Stimulated activated CD8-positive, alpha-beta memory T cell treated with anti-CD3 and anti-CD28 coated beads, Interleukin-15, amount 100 ng/mL, for 24 hours (primary cell): ENCODE results near the gene TRPM3.

Source experiments
- DNase-seq: peaks from one replicate; pipeline ENCODE4 v3.0.0-alpha.2; 2020; ENCODE audit warnings: low read depth

Gene TRPM3

DNA sequence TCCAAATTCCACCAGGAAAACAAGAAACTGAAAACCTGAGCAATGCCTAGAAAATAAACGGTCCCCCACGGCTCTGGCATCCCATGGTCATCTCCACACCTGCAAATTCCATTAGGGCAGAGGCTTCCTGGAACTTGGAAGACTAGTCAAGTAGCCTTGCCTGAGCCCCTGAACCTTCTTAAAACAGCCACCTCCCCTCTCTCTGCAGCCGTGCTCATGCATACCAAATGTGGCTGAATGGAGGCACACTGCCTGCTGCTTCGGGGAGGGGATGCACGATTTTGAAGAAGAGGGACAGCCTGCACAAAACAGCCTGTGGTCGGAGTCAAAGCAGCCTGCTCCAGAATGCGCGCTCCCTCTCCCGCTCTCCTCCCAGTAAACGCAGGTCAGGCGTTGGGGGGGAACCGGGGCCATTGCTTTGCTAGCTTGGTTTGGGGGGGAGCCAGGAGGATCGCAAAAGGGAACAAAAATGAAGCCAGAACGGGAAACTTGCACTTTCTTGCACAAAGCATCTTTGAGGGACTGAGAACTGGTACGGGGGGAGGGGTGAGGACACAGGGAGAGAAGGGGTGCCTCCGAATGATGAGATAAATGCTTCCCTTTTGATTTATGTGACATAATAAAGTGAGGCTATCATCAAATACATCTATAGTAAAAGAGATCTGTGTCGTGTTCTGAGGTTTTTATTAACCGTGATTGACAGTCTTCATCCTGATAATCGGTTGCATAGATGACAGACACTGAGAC is at the start of gene TRPM3:
Gene TRPM3, minus strand, starts transcription at position 347 of the 747 bp plus-strand sequence. Its CDS starts 267 bp downstream, at position 80.
- DNase-seq, result no peak

DNA sequence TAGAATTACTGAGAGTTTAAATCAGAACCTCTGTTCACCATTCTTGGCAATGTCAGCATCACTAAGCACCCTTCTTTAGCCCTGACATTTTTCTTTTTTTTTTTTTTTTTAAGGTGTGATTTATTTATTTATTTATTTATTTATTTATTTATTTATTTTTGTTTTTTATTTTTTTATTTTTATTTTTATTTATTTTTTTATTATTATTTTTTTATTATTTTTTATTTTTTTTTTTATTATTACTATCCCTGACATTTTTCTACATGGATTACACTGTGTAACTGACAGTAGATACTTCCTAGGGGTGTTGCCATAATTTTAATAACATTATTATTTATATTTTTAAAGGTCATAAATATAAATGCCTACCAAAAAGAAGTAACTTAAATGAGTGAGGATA is 47.0 kb upstream of the TRPM3 start:
- DNase-seq, result no peak

DNA sequence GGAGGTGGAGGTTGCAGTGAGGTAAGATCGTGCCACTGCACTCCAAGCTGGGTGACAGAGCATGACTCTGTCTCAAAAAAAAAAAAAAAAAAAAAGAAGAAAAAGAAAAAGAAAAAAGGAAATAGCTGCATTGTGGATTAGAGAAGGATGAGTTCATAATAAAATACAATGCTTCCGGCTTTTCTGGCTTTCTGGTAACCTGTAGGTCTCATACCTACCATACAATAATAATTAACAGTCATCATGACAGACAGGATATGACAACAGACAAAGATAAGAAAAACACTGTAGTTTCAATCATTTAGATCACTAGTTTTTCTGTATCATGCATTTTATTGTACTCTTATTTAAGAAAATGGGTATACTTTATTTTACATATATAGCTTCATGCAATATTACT is 40.7 kb upstream of the TRPM3 start:
- DNase-seq, result no peak

DNA sequence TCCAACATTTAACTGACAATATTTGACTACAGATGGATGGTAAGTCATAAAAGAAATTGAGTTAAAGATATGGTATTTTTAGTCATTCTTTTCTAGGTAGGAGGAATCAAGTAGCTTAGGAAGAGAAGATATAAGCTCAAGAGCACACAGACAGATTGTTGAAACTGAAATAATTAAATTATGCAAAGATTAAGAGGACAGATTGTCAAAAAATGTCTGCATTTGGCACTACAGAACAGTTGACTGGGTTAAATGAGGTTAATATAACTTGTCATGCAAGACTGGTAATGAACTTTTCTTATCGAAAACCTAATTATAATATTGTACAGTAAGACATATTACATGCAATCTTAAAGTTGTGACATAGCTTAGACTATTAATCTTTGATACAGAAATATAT is 36.3 kb upstream of the TRPM3 start:
- no peak for DNase-seq

DNA sequence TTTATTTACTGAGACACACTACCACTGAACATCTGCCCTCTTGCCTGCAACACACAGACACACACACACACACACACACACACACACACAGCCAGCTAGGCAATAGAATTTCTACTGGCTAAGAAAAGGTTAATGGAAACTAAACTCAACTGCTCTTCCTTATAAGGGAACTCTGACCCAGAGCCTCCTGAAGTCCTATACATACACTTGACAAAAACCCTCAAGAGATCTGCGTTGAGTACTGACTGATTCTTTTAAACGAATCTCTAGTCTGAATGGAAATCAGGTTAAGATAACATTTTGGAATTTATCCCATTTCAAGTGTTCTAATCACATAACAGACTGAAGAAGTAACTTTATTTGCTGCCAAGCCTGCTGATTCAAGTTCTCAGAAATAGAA is 25.9 kb upstream of the TRPM3 start:
- DNase-seq, result no peak

DNA sequence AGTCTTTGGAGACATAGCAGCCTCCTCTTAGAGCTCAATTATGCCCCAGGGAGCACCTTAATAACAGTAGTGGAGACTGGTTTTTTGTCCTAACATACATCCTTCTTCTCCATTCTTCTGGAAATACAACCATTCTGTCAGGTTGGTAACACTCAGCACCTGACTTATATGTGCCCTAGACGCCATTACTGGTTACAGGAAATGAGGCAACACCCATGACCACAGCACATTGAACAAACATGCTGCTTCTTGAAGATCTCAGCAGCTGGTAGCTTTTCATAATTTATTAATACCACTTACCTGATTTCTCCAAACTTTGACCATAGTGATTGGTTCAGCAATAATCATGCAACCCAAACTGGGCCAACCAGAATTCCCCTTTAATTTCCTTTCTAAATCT is 25.1 kb upstream of the TRPM3 start:
- DNase-seq, result no peak

DNA sequence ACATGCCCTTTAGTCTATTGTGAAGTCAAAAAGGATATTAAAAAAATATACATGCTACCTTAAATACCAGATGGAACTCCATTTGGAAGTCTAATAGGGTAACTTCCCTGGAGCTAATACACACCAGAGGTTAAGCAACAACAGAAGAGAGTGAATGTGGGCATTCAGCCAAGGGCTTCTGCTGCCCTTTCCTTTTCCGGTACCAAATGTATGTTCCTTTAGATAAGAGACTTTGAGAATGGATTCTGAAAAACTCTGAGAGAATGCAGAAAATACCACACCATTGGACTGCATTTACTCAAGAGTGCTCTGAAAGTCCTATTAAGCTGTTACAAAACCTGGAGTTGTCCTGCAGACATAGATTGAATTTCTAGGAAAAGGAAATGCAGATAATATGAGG is 23.8 kb upstream of the TRPM3 start:
- DNase-seq, result no peak

DNA sequence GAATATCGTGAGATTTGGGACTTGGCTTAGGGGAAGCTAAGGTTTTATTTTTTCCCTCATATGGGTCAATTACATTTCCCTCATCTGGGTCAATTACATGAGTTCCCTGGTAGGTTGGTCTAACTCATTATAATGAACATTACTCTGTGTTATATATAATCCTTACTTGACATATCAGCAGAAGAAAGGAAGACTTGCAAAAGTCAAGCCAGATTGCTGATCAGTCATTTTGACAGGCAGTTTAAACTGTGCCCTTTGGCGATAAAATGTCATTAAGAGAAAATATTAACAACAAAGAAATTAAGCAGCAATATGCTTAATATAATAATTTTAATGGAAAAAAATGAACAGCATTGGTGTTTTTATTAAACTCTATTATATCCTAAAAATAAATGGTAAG is 23.1 kb upstream of the TRPM3 start:
- DNase-seq, result no peak

DNA sequence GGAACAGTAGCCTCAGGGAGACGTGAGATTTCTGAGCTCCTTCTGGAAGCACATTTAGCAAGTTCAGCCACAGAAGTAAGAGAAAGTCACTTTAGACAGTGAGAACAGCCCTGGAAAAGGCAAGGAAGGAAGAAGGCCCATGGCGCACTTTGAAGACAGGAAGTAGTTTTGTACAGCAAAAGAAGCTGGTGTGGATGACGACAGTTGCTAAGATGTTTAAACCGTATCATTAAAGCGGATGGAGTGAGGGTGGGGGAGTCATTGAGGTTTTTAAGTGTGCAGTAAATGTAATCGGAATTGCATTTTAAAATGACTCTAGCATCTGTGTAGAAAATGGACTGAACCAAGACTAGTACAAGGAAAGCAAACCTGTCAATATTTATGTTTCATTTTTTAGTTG is 15.3 kb upstream of the TRPM3 start:
- no peak for DNase-seq

DNA sequence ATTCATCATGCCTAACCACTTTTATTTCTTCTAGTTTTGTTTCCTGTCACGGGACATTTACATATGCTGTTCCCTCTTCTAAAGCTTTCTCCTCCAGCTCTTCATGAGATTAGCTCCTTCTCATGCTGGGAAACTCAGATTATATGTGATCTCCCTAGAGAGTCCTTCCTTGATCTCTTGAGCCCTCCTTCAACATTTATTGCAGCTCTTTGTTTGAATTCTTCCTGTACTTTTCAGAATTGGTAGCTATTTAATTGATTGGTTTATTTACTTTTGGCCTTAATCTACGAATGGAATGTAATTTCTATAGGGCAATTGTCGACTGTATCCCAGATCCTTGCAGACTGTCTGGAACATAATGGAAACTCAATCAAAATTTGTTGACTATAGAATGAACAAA is 9.7 kb upstream of the TRPM3 start:
- DNase-seq, result no peak

DNA sequence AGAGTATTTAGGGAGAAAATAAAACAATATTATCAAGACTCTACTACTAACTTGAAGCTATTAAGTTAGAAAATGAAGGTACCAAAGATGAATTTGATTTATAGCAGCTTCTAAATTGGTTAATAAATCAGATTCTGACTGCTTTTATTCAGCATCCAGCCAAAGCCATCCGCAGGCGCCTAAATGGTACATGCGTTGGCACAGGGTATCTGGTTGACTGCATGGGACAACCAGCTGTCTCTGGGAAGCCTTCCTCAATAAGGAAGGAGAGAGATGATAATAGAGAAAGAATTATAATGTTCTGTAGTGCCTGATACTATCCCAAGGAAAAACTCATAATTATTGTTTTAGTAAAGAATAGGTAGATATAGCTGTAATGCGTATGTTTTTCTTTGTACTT is 9.1 kb upstream of the TRPM3 start:
- DNase-seq, result no peak

DNA sequence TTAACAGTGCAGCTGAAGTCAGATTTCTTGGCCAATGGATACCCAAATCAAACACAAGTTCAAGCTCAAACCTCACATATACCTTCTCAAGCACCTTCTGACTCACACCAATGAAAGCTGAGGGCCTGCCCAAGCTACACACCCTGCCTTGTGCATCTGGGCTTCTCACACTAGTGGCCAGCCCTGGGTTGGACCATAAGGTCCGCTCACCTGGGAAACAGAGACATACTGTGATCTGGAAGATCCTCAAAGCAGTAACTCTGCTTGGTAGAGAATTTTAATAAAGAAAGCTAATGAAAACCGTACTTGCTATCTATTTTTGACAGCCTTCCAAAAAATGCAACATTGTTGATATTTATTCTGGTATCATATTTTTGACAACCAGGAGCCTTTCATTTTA is 7.4 kb upstream of the TRPM3 start:
- DNase-seq, result no peak

DNA sequence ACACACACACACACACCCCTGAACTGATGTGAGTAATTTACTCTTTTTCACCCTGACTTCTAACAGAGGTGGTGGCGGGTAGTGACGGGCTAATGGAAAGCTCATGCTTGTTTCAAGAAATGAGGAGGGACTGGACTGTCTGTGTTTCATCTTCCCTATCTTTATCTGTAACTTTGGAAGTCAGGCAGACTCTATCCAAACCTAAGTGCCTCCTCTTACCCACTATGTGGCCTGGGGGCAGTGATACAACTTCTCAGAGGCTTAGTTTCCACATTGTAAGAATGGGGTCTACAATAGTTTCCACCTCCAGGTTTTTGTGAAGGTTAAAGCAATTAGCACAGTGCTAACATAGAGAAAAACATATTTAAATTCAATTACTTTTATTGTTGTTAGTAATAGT is 5.9 kb upstream of the TRPM3 start:
- DNase-seq, result no peak

DNA sequence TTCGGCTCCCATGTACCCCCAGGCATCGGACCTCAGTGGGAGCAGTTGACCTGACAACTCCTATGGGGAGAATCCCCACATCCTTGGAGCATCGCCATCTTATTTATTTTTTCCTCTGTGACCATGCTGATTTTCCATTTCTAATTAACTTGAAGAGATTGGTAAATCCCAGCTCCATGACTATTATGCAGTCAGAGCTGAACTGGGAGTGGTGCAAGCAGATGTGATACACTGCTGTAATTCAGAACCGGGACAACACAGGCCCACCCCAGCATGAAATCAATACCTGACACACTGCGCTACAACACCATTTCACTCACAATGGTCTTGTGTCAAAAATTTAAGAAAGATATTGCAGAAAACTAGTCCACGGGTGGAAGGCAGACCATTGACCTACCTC is 1.0 kb upstream of the TRPM3 start:
- no peak for DNase-seq

DNA sequence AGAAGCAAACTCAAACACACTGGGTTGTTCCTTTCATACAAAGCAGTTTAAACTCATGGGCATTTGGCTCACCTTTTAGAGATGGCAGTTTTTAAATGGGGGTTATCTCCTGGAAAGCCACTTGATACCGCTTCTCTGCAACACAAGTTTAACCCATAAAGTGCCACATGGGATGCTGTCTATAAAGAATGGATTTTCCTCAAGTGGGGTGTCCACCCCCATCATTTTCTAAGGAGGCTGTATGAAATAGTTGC is 528 bp upstream of the TRPM3 start:
- no peak for DNase-seq

DNA sequence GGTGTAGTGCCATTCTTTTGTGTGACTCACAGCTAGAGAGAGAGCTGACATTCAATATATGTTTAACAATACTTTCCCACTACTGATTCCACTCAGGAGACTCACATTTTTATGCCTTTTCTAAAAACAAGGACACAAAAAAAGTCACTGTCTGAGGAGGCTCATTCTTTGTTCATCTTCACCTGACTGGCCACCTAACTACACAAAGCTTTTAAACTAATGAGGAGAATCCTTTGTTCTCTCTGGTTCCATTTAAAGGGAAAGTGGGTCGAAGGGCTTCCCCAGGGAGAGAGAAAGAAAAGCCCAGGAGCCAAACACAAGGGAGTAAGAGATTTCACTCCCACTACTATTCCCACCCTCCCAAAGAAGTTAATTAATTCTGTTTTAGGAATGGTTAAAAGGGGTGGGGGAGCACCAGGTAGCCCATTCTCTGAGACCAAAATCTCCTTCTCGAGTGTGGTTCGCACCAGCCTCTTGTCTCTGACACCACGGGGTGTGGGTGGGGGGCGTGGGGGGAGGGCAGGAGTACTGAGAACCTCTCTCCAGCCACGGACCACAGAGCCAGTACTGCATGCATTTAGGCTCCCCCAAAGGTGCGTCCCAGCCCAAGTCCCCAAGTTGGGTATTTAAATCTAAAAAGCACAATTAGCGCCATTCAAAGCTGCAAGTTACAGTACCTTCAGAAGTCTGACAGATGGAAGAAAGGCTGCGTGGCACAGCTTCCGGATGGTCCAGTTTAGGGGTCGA is 747 bp downstream of the TRPM3 start:
- DNase-seq, result no peak

DNA sequence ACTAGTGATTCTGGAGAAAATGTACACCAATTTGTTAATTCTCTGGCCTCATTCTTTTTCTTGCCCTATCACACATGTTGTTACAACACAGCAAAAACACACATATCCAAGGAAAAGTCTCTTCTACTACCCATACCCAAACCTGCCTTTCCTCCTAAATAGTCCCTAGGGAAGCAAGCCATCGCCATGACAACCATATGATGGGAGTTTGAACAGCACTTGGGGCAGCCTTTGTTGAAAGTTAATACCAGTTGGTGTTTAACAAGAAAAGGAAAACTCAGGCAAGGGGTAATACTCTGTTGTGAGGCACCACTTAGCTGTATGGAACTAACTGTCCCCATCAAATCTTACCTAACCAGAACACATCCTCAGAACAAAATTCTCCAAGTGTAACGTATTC is 1.7 kb downstream of the TRPM3 start:
- DNase-seq, result no peak

DNA sequence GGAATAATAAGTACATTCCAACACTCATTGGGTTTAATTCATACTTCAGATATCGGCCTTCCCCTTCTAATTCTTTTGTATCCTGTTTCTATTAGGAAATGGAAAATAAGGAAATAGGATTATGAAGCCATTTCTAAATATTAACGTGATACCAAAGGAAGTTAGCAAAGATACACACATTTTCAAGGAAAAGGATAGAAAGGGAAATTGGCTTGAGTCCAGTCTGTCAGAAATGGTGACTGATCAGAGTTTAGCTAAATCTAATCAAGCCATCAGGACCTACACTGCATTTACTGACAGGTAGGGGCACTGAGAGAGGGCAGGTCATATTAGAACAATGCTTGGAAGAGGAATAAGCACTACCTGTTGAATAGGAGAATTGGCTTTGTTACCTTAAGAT is 3.1 kb downstream of the TRPM3 start:
- no peak for DNase-seq

DNA sequence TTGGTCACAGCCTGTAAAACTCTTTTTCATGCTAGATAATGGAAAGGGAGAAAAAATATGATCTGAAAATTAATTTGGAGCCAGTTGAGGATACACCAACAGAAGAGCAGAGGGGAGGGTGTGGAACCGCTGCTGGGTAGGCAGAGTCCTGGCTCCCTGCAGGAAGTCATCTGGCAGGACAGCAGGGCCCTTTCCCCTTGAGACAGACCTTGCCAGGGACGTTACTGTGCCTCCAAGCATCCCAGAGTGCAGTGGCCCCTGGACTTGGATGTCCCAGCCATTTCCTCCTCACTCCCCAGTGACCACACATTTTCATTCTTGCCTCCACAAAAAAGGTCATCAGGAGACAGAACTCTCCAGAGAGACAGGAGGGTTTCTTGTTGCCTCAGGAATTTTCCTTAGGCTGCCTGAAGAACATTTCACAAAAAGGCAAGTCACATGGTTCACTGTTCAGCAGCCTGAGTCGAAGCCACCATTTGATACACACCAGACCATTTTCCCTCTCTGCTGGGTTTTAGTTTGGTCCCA is 5.9 kb downstream of the TRPM3 start:
- no peak for DNase-seq

DNA sequence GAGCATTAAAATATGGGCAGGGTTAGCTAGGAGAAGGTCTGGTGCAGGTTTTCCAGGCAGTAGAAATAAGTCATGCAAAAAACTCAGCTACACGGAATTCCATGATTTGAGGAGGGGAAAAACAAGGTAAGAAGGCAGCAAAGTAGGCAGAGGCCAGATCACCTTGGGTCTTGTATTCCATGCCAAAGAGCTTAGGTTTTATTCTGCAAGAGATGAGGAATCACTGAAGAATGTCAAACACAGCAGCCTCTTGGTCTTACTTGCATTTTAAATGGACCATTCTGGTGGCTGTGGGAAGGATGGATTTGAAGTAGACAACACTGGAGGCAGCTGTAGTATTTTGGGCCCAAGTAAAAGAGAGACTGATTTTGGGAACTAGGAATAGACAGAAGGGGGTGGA is 8.6 kb downstream of the TRPM3 start:
- DNase-seq, result no peak

DNA sequence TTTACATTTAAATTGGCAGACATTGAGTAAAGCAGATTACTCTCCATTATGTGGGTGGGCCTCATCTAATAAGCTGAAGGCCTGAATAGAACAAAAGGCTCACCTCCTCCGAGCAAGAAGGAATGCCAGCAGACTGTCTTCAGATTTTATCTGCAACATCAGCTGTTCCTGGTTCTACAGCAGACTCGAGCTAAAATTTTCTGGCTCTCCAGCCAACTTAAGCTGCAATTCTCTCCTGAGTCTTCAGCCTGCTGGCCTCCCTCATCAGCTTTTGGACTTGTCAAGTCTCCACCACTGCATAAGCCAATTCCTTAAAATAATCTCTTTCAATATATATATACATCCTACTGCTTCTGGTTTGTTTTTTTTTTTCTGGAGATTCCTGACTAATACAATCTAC is 12.5 kb downstream of the TRPM3 start:
- DNase-seq, result no peak

DNA sequence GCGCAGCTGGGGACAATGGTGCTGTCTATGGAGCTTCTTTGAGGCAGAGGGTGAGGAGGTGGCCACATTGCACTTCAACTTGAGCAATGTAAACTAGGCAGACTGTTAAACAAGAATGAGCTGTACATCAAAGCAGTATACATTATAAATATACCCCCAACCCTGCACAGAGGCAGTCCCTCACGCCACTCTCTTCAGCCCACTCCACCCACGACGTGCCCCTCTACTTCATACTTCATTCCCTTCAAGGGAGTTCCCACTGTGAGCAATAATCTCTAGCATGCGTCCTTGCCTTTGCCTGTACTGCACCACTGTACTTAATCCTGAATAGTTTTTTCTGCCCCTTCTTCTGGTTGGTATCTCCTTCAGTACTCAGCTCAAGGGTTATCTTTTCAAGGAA is 14.4 kb downstream of the TRPM3 start:
- DNase-seq, result no peak

DNA sequence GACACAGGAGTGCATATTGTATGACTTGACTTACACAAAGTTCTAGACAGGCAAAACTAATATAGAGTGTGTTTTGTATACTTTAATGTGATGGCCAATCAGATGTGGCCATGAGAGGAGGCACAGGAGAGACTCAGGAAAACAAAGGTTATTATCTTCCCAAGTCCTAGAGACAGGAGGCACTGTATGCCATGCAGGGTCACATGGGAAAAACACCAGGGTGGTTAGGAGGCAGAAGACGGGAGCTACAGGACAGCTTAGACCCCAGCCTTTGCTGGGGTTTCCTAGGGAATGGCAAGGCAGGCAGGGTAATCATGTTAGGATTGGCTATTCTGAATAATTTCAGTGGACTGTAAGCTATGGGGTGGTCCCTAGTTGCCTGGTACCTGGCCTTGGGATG is 16.2 kb downstream of the TRPM3 start:
- no peak for DNase-seq

DNA sequence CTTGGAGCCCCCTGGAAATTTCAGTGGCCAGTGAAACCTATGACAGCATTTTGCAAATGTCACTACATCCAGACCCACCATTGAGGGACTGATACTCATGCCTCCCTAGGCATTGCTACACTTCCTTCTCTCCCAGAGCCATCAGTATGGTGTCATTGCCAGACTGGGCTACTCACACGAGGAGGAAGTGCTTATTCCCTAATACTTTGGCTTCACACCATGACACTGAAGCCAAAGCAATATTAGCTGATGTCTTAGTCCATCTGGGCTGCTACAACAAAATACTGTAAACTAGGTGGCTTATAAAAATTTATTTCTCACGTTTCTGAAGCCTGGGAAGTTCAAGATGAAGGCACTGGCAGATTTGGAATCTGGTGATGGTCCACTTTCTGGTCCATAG is 22.6 kb downstream of the TRPM3 start:
- DNase-seq, result no peak
